Smooth muscle cell (in vitro differentiated cells): Measurements from ENCODE around the gene ATP1A2. TPM values are rescaled to one million over a fixed set of nuclear protein-coding genes. Genes with fewer than 3 reads are reported as not detected.

ENCODE experiments used
- DNase-seq: peaks from one replicate; lab custom pipeline; 2025; ENCODE audit not compliant: unreplicated experiment; lab: John Stamatoyannopoulos, UW
- H2AFZ ChIP-seq: fragments of 200-600 bp; sonication (generic); 2 replicates; pipeline ENCODE4 v1.6.0; 2016; ENCODE audit warnings: antibody characterized with exemption, low read depth, mild to moderate bottlenecking
- H3F3A ChIP-seq: fragments of 200-600 bp; sonication (generic); 2 replicates; pipeline ENCODE4 v1.6.0; 2017; ENCODE audit warnings: antibody characterized with exemption, low read depth
- H3K27ac ChIP-seq: fragments of 200-600 bp; sonication (generic); 2 replicates; pipeline ENCODE4 v1.5.1; 2016; ENCODE audit warnings: low read depth, mild to moderate bottlenecking
- H3K27me3 ChIP-seq: fragments of 200-600 bp; sonication (generic); 2 replicates; pipeline ENCODE4 v1.6.1; 2016; ENCODE audit warnings: low read depth, mild to moderate bottlenecking
- H3K36me3 ChIP-seq: fragments of 200-600 bp; sonication (generic); 2 replicates; pipeline ENCODE4 v1.5.1; 2016; ENCODE audit warnings: low read depth
- H3K4me1 ChIP-seq: fragments of 200-600 bp; sonication (generic); 2 replicates; pipeline ENCODE4 v1.5.1; 2016; ENCODE audit warnings: low read depth
- H3K4me2 ChIP-seq: fragments of 200-600 bp; sonication (generic); 2 replicates; pipeline ENCODE4 v1.6.0; 2016; ENCODE audit warnings: mild to moderate bottlenecking
- H3K4me3 ChIP-seq: fragments of 200-600 bp; sonication (generic); 2 replicates; pipeline ENCODE4 v1.5.1; 2016; ENCODE audit warnings: mild to moderate bottlenecking
- H3K79me2 ChIP-seq: fragments of 200-600 bp; sonication (generic); 2 replicates; pipeline ENCODE4 v1.6.0; 2016; ENCODE audit warnings: low read depth, mild to moderate bottlenecking
- H3K9ac ChIP-seq: fragments of 200-600 bp; sonication (generic); 2 replicates; pipeline ENCODE4 v1.6.0; 2016; ENCODE audit warnings: low read depth
- H3K9me3 ChIP-seq: fragments of 200-600 bp; sonication (generic); replicated peaks from 2 replicates; pipeline ENCODE4 v1.5.1; 2016; ENCODE audit warnings: low read depth
- H4K20me1 ChIP-seq: fragments of 200-600 bp; sonication (generic); 2 replicates; pipeline ENCODE4 v1.6.0; 2016; ENCODE audit warnings: low read depth
- WGBS: methylation state at CpG from one replicate; pipeline ENCODE4 v1.1.7; 2016; ENCODE audit warnings: low lambda C conversion rate; 5-methylcytosine and 5-hydroxymethylcytosine counted together
- polyA plus RNA-seq: library from polyadenylated mRNA; unstranded; fragments of >200 nt; fragmentation: Nextera tagmentation; extraction: Ambion mirVana; gene quantifications from 2 replicates; pipeline ENCODE4 v1.2.1, GENCODE V29; 2016
- total RNA-seq: library from RNA; depleted of rRNA; stranded (reverse); fragments of >200 nt; gene quantifications from 2 replicates; pipeline ENCODE4 v1.2.3, GENCODE V29; 2014
- TF ChIP-seq, protein P1 (sequence below): fragments of 200-600 bp; sonication (generic); IDR thresholded peaks from 2 replicates; pipeline ENCODE4 v1.5.1; 2017; ENCODE audit warnings: borderline replicate concordance, mild to moderate bottlenecking, antibody characterized with exemption; ENCODE audit not compliant: insufficient read depth, poor library complexity, severe bottlenecking

The ATP1A2 gene
- total and polyA plus RNA-seq, 2 experiments from 2014 or later: not detected

DNA sequence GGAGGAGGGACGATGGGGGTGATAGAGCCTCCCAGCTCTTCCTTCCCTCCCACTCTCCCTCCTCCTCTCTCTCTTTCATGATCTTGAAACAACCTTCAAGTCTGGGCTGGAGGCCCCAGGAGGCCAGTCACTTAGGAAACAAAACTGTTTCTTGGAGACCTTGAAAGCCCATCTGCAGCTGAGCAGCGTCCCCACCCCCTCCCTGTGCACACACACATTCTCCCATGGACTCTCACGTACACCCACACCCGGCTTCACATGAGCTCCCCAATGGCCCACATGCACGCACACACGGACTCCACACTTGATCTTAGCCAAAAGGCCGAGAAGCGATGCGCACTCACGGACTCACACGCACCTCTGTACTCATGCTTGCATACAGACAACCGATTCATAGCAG lies 3.2 kb upstream of the ATP1A2 start:
- Histone ChIP-seq H3K27ac (no peak overlapping the region), H3K4me2 (no peak overlapping the region), H3K79me2 (no peaks in the 10 kb centered on the region), H2AFZ (no peak overlapping the region), H3K36me3 (no peaks in the 10 kb centered on the region), H3K27me3 (no peaks in the 10 kb centered on the region), H3K9ac (no peak overlapping the region), H3K4me3 (no peak overlapping the region), H4K20me1 (no peaks in the 10 kb centered on the region), H3F3A (no peaks in the 10 kb centered on the region), H3K4me1 (peaks cover 37% of the 10 kb centered on the region), H3K9me3 (no peaks in the 10 kb centered on the region)
- TF ChIP-seq, protein P1, sequence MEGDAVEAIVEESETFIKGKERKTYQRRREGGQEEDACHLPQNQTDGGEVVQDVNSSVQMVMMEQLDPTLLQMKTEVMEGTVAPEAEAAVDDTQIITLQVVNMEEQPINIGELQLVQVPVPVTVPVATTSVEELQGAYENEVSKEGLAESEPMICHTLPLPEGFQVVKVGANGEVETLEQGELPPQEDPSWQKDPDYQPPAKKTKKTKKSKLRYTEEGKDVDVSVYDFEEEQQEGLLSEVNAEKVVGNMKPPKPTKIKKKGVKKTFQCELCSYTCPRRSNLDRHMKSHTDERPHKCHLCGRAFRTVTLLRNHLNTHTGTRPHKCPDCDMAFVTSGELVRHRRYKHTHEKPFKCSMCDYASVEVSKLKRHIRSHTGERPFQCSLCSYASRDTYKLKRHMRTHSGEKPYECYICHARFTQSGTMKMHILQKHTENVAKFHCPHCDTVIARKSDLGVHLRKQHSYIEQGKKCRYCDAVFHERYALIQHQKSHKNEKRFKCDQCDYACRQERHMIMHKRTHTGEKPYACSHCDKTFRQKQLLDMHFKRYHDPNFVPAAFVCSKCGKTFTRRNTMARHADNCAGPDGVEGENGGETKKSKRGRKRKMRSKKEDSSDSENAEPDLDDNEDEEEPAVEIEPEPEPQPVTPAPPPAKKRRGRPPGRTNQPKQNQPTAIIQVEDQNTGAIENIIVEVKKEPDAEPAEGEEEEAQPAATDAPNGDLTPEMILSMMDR: no peak
- DNase-seq: no peak
- 95% methylated on average over 11 of the region's 12 CpGs for WGBS

DNA sequence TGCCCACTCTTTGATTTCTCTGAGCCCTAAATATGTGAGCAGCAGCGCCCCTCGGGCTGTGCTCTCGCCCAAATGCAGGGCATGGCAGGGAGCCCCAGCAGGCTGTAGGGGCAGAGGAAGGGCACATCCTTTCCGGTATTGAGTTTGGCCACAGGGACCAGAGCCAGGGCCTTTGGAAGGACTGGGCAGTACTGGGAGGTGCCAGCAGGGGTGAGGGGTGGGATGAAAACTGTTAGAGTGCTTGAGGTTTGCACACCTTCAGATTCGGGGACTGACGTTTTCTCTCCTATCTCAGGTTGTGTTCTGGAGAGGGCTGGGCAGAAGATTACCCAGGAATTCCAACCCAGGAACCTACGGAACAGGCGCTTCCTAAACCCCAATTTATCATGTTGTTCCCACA lies 2.2 kb upstream of the ATP1A2 start:
- Histone ChIP-seq H3F3A (no peaks in the 10 kb centered on the region), H3K4me2 (no peak overlapping the region), H3K4me3 (no peak overlapping the region), H3K27ac (no peak overlapping the region), H3K27me3 (no peaks in the 10 kb centered on the region), H3K9ac (no peak overlapping the region), H2AFZ (no peak overlapping the region), H3K9me3 (no peaks in the 10 kb centered on the region), H3K4me1 (peaks cover 43% of the 10 kb centered on the region), H3K36me3 (no peaks in the 10 kb centered on the region), H4K20me1 (no peaks in the 10 kb centered on the region), H3K79me2 (no peaks in the 10 kb centered on the region)
- no peak for DNase-seq
- TF ChIP-seq, protein P1: no peak
- 87% methylated on average over 8 of the region's 8 CpGs for WGBS

DNA sequence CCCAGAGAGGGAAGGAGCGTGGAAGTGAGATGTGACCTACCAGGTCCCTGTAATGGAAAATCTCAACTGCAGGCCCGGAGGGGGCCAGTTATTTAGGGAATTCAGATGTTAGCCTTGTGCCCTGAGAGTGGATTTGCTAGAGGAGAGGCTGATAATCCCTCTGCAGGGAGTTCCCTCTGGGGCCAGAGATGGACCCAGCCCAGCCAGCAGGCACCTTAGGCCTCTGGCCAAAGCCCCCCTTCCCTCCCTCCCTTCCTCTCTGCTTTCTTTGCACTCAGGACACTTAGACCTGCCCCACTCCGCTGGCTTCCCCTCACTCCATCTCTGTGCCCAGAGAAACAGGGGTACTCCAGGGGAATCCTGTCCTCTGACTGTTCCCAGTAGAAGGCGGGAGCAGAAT lies 1.5 kb upstream of the ATP1A2 start:
- H3K4me1 ChIP-seq: peaks cover 46% of the 10 kb centered on the region
- no peak overlapping the region for H3K4me2 ChIP-seq
- no peak overlapping the region for H3K4me3 ChIP-seq
- H2AFZ ChIP-seq: no peak overlapping the region
- 74% methylated on average over 4 of the region's 4 CpGs for WGBS
- no peaks in the 10 kb centered on the region for H3F3A ChIP-seq
- no peak for DNase-seq
- no peak overlapping the region for H3K9ac ChIP-seq
- no peaks in the 10 kb centered on the region for H3K79me2 ChIP-seq
- H4K20me1 ChIP-seq: no peaks in the 10 kb centered on the region
- H3K9me3 ChIP-seq: no peaks in the 10 kb centered on the region
- no peak overlapping the region for H3K27ac ChIP-seq
- TF ChIP-seq, protein P1: no peak
- H3K36me3 ChIP-seq: no peaks in the 10 kb centered on the region
- no peaks in the 10 kb centered on the region for H3K27me3 ChIP-seq

DNA sequence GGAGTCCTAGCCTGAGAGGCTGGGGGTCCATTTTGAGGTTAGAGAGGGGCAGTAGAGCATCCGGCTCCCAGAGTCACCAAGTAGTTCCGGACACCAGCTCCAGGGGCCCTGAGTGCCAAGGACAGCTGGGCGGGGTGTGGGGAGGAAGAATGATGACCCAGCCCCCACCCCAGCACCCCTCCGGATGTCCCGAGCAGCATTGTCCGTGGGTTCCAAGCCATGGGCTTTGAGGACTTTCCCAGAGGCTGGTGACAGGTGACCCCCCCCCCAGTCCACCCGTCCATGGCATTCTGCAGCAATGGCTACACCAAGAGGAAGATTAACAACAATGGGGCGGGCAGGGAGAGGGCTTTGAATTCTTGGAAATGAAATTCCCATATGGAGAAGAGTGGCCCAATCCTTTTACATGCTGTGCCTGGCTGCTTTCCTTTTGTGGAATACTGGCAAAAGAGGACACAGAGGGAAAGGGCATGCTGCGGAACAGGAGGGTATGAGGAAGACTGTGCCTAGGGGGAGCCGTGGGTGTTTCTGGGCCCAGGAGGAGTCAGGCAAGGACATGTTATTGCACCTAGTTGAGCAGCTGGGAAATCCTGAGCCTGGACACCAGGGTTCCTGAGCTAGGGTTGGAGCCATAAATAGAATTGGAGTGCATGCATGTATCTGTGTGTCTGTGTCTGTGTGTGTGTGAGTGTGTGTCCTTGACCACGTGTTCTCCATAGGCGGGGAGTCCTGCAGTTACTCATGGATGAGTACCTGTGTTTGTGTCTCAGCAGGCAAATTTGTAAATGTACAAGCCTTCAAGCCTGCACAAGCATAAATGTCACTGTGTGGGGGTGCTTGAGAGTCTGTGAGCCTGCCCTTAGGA lies 956 bp downstream of the ATP1A2 start:
- no peaks in the 10 kb centered on the region for H3K36me3 ChIP-seq
- no peak overlapping the region for H3K27ac ChIP-seq
- no peaks in the 10 kb centered on the region for H3K27me3 ChIP-seq
- H3K4me1 ChIP-seq: peaks cover 34% of the 10 kb centered on the region
- no peak overlapping the region for H3K4me2 ChIP-seq
- no peak overlapping the region for H3K9ac ChIP-seq
- H3K79me2 ChIP-seq: no peaks in the 10 kb centered on the region
- no peak overlapping the region for H3K4me3 ChIP-seq
- H2AFZ ChIP-seq: no peak overlapping the region
- no peaks in the 10 kb centered on the region for H4K20me1 ChIP-seq
- H3K9me3 ChIP-seq: no peaks in the 10 kb centered on the region
- WGBS: 84% methylated on average over 11 of the region's 12 CpGs
- H3F3A ChIP-seq: no peaks in the 10 kb centered on the region
- no peak for DNase-seq
- TF ChIP-seq, protein P1: no peak
